ENCODE measurements around the gene HRH1. TPM values are rescaled to one million over a fixed set of nuclear protein-coding genes. Genes with fewer than 3 reads are reported as not detected.

HRH1 gene
- total and polyA plus RNA-seq, 2 experiments from 2014 or later = not detected

DNA sequence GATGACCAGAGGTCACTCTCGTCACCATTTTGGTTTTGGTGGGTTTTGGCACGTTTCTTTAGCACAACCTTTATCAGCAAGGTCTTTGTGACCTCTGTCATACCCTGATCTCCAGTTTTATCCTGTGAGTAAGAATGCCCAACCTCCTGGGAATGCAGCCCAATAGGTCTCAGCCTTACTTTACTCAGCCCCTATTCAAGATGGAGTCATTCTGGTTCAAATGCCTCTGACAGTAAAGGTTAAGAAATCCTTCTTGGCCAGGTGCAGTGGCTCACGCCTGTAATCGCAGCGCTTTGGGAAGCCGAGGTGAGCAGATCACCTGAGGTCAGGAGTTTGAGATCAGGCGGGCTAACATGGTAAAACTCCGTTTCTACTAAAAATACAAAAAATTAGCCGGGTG, 114.7 kb downstream of the HRH1 start (continued):
- TF ChIP-seq ZNF462 (CRISPR knock-in tag; IDR thresholded peaks at IDR 0.05) (no peak), STAT1 (IDR thresholded peaks at IDR 0.05; ENCODE audit: unreplicated experiment) (no peak), JUNB (IDR thresholded peaks at IDR 0.05; ENCODE audit: unreplicated experiment) (no peak)

DNA sequence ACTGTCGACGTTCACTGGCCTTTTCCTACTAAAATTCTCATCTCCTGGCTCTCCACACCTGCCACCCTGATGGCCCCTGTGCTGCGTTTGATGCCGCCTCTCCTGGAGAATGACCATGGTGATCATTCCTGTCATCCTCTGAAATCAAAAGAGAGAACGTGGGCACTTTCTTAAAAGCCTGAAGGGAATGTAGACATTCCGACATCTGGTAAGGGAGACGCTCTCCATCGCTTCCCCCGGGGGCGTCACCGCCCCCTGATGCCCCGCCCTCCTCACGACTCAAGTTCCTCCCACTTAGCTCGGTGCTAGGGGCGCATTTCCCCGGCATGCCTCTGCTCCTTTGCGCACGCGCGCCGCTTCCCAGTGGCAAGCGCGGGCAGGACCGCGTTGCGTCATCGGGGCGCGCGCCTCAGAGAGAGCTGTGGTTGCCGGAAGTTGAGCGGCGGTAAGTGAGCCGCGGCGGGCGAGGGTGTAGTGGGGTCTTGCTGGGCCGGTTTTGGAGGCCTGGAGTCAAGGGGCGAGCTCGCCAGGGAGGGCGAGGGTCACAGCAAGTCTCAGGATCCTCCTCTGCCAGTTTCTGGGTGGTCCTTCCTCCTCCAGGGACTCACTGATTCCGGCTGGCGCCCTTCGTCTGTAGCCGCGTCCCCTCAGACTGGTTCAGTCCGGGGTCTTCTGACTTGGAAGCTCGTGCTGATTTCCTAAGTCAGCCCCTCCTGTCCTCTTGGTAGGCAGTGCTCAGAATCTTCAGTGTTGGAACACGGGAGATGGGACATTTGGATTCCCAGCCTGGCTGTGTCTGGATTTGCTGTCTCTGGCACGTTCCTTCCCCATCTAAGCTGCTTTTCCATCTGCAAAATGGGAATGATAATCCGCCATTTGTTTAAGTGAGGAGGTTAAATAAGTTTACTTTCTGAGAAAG, 118.0 kb downstream of the HRH1 start, which contains the start of gene ATG7:
Gene ATG7 (plus strand): TSS at position 412 of the 919 bp plus-strand sequence. CDS start 26,299 bp downstream, outside the sequence.
- H3K36me3 Mint-ChIP-seq (ENCODE audit: low read depth) = peaks cover 3% of the 10 kb centered on the region; the same call in 2 of the 3 replicates

More for the DNA sequence above, 118.0 kb downstream of the HRH1 start, which contains the start of gene ATG7:
- H3K4me3 Mint-ChIP-seq = peak within 1 kb of the TSS; percentile 97
- Histone ChIP-seq H3K79me2 (replicated peaks; ENCODE audit: insufficient read depth) (peaks cover 19% of the 10 kb centered on the region), H3K4me3 (peak within 1 kb of the TSS; percentile 96), H2AFZ (peak within 1 kb of the TSS; percentile 99), H3K27me3 (ENCODE audit: insufficient read depth) (no peaks in the 10 kb centered on the region), H4K20me1 (replicated peaks; ENCODE audit: insufficient read depth) (no peaks in the 10 kb centered on the region), H3K9me2 (ENCODE audit: insufficient read depth) (no peaks in the 10 kb centered on the region), H3K4me1 (ENCODE audit: insufficient read depth) (peaks cover 7% of the 10 kb centered on the region), H3K4me2 (peak within 1 kb of the TSS; percentile 87), H3K36me3 (ENCODE audit: insufficient read depth) (no peaks in the 10 kb centered on the region), H3F3A (replicated peaks; ENCODE audit: low read depth) (no peaks in the 10 kb centered on the region), H3K27ac (ENCODE audit: low read depth) (peak within 1 kb of the TSS; percentile 75)
- TF ChIP-seq ZNF114 (CRISPR knock-in tag; IDR thresholded peaks at IDR 0.05) = no peak
- peak; percentile 96 for TF ChIP-seq CREB1 (CRISPR knock-in tag; IDR thresholded peaks at IDR 0.05; ENCODE audit: low read depth)
- TF ChIP-seq POLR2AphosphoS5 (IDR thresholded peaks at IDR 0.05; ENCODE audit: low read depth) = peak; percentile 96
- no peak for TF ChIP-seq ZNF331 (CRISPR knock-in tag; IDR thresholded peaks at IDR 0.05; ENCODE audit: low read depth)
- TF ChIP-seq, protein P1, sequence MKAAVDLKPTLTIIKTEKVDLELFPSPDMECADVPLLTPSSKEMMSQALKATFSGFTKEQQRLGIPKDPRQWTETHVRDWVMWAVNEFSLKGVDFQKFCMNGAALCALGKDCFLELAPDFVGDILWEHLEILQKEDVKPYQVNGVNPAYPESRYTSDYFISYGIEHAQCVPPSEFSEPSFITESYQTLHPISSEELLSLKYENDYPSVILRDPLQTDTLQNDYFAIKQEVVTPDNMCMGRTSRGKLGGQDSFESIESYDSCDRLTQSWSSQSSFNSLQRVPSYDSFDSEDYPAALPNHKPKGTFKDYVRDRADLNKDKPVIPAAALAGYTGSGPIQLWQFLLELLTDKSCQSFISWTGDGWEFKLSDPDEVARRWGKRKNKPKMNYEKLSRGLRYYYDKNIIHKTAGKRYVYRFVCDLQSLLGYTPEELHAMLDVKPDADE (IDR thresholded peaks at IDR 0.05) = peak; percentile 73
- peaks cover 6% of the 10 kb centered on the region for H3K4me1 Mint-ChIP-seq
- ATAC-seq (peak; percentile 98), DNase-seq (ENCODE audit: low spot score) (peak; percentile 99)
- H3K9me3 Mint-ChIP-seq = no peaks in the 10 kb centered on the region
- H3K27me3 Mint-ChIP-seq (ENCODE audit: insufficient read depth, low read depth, poor library complexity) = peaks cover 13% of the 10 kb centered on the region
- H3K27ac Mint-ChIP-seq = peak within 1 kb of the TSS; percentile 99
